Measurements from ENCODE around the gene CIAO3.
"Not testable (repeated sequence)": the region's sequence is repeated elsewhere in the genome, so short reads cannot be mapped to it uniquely, and the experiment has no call there.

The CIAO3 gene

DNA sequence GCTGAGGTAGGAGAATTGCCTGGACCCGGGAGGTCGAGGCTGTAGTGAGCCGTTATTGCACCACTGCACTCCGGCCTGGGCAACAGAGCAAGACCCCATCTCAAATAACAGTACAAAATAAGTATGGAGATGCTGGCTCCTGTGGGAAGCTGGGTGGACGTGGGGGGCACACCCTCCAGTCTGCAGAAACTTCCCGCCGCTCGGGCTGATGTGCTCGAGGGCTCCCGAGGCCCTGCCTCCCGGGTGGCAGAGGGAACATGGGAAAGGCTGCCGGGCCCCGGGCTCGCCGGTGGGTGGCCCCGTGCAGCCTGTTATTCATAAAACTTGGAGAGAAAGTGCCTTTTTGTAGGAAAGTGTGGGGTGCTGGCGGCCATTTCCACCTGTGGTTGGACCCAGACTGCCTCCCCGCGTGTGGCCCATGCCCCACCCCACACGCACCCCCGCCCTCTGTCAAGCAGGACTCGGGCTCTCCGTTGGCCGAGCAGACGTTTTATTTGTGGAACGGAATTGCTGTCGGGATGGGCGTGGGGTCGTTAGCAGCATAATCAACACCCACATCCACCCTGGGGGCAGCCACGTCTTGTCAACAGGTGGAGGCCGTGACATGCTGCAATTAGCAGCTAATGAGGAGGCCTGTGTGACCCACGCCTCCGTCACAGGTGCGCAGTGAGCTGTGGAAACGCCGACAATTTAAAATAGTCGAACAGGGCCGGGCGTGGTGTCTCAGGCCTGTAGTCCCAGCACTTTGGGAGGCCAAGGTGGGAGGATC is 7.4 kb upstream of the CIAO3 start:
- Histone ChIP-seq H3K4me1 (ENCODE audit: control insufficient read depth, insufficient read depth, low read length) (peaks cover 3% of the 10 kb centered on the region), H3K4me3 (ENCODE audit: low read length) (no peak overlapping the region), H3K27ac (ENCODE audit: low read length) (no peak overlapping the region), H3K9me3 (ENCODE audit: control insufficient read depth, insufficient read depth, low read length) (no peaks in the 10 kb centered on the region), H3K27me3 (ENCODE audit: control insufficient read depth, insufficient read depth, low read length) (no peaks in the 10 kb centered on the region), H3K36me3 (ENCODE audit: control insufficient read depth, insufficient read depth, low read length) (no peaks in the 10 kb centered on the region; the same call in 1 of the 2 replicates)
- no peak for DNase-seq (ENCODE audit: low read depth, low spot score)
- WGBS (ENCODE audit: insufficient coverage, insufficient read length): no CpG with 5 or more reads among the region's 39 CpGs

DNA sequence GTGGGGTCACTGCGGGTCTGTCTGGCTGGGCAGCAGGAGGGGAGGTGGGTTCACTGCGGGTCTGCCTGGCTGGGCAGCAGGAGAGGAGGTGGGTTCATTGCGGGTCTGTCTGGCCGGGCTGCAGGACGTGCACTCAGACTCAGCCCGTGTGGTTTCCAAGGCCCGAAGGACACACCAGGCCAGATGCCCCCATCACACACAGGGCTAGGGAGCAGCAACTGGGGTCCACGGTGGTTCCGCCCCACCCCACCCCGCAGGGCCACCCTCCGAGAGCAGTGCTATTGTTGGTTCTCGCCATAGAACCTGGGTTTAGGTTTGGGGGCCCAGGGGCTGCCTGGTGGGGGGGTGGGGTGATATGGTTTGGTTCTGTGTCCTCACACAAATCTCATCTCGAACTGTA is 5.8 kb upstream of the CIAO3 start:
- no peak for DNase-seq (ENCODE audit: low read depth, low spot score)
- no peaks in the 10 kb centered on the region for H3K9me3 ChIP-seq (ENCODE audit: control insufficient read depth, insufficient read depth, low read length)
- H3K27ac ChIP-seq (ENCODE audit: low read length): no peak overlapping the region
- no peaks in the 10 kb centered on the region; the same call in 1 of the 2 replicates for H3K36me3 ChIP-seq (ENCODE audit: control insufficient read depth, insufficient read depth, low read length)
- H3K4me1 ChIP-seq (ENCODE audit: control insufficient read depth, insufficient read depth, low read length): peaks cover 1% of the 10 kb centered on the region
- no peaks in the 10 kb centered on the region for H3K27me3 ChIP-seq (ENCODE audit: control insufficient read depth, insufficient read depth, low read length)
- no peak overlapping the region for H3K4me3 ChIP-seq (ENCODE audit: low read length)
- WGBS (ENCODE audit: insufficient coverage, insufficient read length): no CpG with 5 or more reads among the region's 13 CpGs

DNA sequence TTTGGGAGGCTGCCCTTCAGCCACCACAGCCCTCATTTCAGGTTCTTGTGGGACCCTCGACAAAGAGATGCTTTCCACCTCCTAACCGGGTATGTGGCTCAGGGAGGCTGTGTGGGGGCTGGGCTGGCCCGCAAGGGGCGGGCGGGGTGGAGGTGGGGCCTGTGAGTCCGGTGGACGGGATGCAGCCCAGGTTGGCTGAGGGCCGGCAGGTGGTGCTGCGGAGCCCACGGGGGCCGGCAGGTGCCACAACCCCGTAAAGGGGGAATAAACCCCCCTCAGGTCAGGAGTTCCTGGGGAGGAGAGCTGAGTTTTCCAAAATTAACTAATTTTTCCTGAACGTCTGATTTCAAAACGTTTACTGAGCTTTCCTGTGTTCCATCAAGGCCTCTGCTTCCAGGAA is 4.9 kb upstream of the CIAO3 start:
- Histone ChIP-seq H3K4me1 (ENCODE audit: control insufficient read depth, insufficient read depth, low read length) (no peaks in the 10 kb centered on the region), H3K9me3 (ENCODE audit: control insufficient read depth, insufficient read depth, low read length) (no peaks in the 10 kb centered on the region), H3K27ac (ENCODE audit: low read length) (no peak overlapping the region), H3K27me3 (ENCODE audit: control insufficient read depth, insufficient read depth, low read length) (no peaks in the 10 kb centered on the region), H3K36me3 (ENCODE audit: control insufficient read depth, insufficient read depth, low read length) (no peaks in the 10 kb centered on the region), H3K4me3 (ENCODE audit: low read length) (no peak overlapping the region)
- WGBS (ENCODE audit: insufficient coverage, insufficient read length): no CpG with 5 or more reads among the region's 14 CpGs
- DNase-seq (ENCODE audit: low read depth, low spot score): no peak

DNA sequence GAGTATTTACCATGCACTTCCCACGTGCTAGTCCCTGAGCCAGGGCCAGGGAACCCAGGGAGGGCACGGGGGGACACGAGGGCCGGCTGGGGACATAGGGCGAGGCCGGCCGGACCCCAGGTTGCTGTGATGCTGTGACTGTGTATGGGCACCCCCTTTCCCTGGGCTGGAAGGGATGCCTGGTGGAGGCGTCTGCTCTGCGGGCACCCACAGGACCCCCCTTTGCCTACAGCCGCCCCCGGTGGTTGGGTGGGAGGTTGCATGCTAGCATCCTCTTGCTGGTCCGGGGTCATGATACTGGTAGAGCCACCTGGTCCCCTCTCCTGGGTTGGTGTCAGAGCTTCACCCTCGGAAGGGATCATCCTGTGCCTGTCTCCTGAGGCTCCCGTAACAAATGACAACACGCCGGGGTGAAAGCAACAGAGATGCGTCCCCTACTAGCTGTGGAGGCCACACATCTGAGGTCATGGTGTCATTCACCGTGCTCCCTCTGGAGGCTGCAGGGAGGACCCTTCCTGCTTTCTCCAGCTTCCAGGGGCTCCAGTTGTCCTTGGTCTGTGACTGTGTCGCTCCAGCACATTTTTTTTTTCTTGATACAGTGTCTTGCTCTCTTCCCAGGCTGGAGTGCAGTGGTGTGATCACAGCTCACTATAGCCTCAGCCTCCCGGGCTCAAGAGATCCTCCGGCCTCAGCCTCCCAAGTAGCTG is 3.1 kb upstream of the CIAO3 start:
- no peak overlapping the region for H3K4me3 ChIP-seq (ENCODE audit: low read length)
- H3K27ac ChIP-seq (ENCODE audit: low read length): no peak overlapping the region
- WGBS (ENCODE audit: insufficient coverage, insufficient read length): no CpG with 5 or more reads among the region's 21 CpGs
- DNase-seq (ENCODE audit: low read depth, low spot score): no peak
- no peaks in the 10 kb centered on the region for H3K36me3 ChIP-seq (ENCODE audit: control insufficient read depth, insufficient read depth, low read length)
- H3K4me1 ChIP-seq (ENCODE audit: control insufficient read depth, insufficient read depth, low read length): no peaks in the 10 kb centered on the region
- no peaks in the 10 kb centered on the region for H3K27me3 ChIP-seq (ENCODE audit: control insufficient read depth, insufficient read depth, low read length)
- no peaks in the 10 kb centered on the region for H3K9me3 ChIP-seq (ENCODE audit: control insufficient read depth, insufficient read depth, low read length)

DNA sequence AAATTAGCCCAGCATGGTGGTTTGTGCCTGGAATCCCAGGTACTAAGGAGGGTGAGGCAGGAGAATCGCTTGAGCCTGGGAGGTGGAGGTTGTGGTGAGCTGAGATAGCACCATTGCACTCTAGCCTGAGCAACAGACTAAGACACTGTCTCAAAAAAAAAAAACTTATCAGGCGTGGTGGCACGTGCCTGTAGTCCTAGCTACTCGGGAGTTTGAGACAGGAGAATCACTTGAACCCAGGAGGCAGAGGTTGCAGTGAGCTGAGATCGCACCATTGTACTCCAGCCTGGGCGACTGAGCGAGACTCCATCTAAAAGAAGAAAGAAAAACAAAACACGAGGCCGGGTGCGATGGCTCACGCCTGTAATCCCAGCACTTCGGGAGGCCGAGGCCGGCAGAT is 2.1 kb upstream of the CIAO3 start:
- not testable (repeated sequence) for H3K9me3 ChIP-seq (ENCODE audit: control insufficient read depth, insufficient read depth, low read length); H3K4me1 ChIP-seq (ENCODE audit: control insufficient read depth, insufficient read depth, low read length); H3K27ac ChIP-seq (ENCODE audit: low read length); H3K27me3 ChIP-seq (ENCODE audit: control insufficient read depth, insufficient read depth, low read length); H3K36me3 ChIP-seq (ENCODE audit: control insufficient read depth, insufficient read depth, low read length); H3K4me3 ChIP-seq (ENCODE audit: low read length); DNase-seq (ENCODE audit: low read depth, low spot score)
- WGBS (ENCODE audit: insufficient coverage, insufficient read length): no CpG with 5 or more reads among the region's 14 CpGs

DNA sequence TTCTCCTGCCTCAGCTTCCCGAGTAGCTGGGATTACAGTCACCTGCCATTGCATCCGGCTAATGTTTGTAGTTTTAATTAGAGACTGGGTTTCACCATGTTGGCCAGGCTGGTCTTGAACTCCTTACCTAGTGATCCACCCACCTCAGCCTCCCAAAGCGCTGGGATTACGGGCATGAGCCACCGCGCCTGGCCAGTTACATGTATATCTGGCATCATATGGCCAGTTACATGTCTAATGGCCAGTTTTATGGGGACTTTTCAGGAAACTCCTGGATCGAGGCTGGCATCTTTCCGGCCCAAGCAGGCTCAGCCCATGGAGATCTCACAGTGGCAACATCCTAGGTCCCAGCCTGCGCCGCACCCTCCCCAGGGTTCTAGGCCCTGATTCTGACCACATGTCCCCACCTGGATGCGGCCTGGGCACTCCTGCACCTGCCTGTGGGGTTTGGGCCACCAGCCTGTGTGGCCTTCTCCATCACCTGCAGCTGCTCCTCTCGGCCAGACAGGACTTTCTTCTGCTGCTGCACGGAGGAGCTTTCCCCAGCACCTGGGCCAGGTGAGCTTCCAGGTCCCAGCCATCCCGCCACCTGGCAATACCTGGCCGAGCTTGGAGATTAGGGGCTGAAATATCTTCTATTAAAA is 1.3 kb upstream of the CIAO3 start:
- no peaks in the 10 kb centered on the region for H3K27me3 ChIP-seq (ENCODE audit: control insufficient read depth, insufficient read depth, low read length)
- no peaks in the 10 kb centered on the region for H3K36me3 ChIP-seq (ENCODE audit: control insufficient read depth, insufficient read depth, low read length)
- DNase-seq (ENCODE audit: low read depth, low spot score): no peak
- H3K27ac ChIP-seq (ENCODE audit: low read length): no peak overlapping the region
- no peaks in the 10 kb centered on the region for H3K9me3 ChIP-seq (ENCODE audit: control insufficient read depth, insufficient read depth, low read length)
- H3K4me3 ChIP-seq (ENCODE audit: low read length): no peak overlapping the region
- H3K4me1 ChIP-seq (ENCODE audit: control insufficient read depth, insufficient read depth, low read length): no peaks in the 10 kb centered on the region
- no CpG with 5 or more reads among the region's 15 CpGs for WGBS (ENCODE audit: insufficient coverage, insufficient read length)

DNA sequence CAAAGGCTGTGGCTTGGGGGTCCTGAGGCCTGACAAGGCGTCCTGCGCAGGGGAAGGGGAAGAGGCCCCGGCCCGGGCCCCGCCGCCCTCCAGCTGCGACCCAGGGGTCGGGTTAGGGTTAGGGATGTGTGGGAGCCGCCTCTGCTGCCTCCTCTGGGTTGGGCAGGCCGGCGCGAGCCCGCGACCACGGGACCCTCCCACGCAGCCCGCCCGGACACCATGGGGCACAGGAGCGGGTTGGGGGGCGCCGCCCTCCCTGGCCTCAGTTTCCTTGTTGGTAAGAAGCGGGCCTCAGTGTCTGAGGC is 386 bp downstream of the CIAO3 start:
- H3K4me1 ChIP-seq (ENCODE audit: control insufficient read depth, insufficient read depth, low read length): no peaks in the 10 kb centered on the region
- H3K27me3 ChIP-seq (ENCODE audit: control insufficient read depth, insufficient read depth, low read length): no peaks in the 10 kb centered on the region
- no CpG with 5 or more reads among the region's 22 CpGs for WGBS (ENCODE audit: insufficient coverage, insufficient read length)
- 0 out of 2 replicates have a peak, but pooled peaks cover 4% of the 10 kb centered on the region for H3K36me3 ChIP-seq (ENCODE audit: control insufficient read depth, insufficient read depth, low read length)
- DNase-seq (ENCODE audit: low read depth, low spot score): no peak
- H3K27ac ChIP-seq (ENCODE audit: low read length): no peak overlapping the region
- H3K9me3 ChIP-seq (ENCODE audit: control insufficient read depth, insufficient read depth, low read length): no peaks in the 10 kb centered on the region
- H3K4me3 ChIP-seq (ENCODE audit: low read length): peak overlapping the region; percentile 75

DNA sequence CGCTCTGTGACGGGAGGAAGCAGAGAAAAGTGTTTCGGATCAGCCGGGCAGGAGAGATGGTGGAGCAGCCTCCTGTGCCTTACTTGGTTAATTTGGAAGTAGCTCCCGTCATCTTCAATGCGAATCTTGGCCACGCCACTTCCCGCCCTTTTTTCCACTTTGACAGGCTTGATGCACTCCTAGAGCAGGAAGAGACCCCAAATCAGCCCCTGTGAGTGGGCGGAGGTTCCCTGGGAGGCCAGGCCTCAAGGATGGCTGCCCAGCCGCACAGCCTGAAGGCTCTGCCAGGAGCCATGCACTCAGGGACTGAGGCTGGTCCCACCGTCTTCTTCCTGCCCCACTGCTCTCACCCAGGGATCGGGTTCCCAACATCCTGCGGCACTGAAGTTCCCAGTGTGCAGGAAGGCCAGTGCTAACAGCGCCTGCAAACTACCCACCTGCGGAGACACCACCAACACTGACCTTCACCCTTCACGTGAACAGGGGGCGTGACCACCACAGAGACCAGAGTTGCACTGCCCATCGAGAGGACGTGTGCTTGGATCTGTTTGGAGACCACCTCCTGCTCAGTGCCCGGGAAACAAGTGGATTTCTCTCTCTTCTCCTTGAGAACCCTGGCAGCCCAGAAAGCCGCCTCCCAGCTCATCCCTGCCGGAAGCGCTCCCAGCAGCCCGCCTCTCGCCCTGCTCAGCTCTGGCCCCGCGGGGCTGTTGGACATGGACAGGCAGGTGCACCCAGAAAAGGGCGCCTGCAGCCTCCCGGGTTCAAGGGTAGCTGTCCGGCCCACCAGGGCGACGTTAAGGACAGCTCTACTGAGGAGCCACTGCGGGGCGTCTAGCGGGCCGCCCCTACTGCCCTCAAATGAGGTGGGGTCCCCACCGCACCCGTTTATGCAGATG is 988 bp downstream of the CIAO3 start:
- DNase-seq (ENCODE audit: low read depth, low spot score): no peak
- no CpG with 5 or more reads among the region's 38 CpGs for WGBS (ENCODE audit: insufficient coverage, insufficient read length)

DNA sequence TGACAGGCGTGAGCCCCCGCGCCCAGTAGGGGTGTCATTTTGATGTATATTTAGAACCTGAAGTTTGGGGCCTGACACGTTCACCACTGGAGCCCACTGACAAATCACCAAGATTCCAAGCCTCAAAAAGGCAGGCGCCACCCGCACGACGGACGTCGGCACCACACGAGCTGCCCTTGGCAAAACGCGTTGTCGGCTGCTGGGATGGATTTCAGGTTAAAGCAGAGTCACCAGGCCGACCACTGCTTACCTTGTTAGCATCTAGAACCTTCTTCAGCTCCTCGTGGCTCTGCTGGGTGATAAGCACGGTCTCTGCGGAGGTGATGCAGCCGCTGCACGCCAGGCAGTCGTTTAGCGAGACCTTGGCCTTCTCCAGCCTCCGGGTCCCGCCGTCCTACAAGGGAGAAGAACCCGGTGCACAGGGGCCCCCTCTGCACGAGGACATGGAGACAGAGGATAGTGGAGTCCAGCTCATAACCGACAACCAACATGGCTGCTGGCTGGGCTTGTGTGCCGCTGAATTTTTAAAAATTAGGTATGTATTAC is 3.8 kb downstream of the CIAO3 start:
- no peaks in the 10 kb centered on the region for H3K27me3 ChIP-seq (ENCODE audit: control insufficient read depth, insufficient read depth, low read length)
- peaks cover 14% of the 10 kb centered on the region; the same call in 1 of the 2 replicates for H3K36me3 ChIP-seq (ENCODE audit: control insufficient read depth, insufficient read depth, low read length)
- no peaks in the 10 kb centered on the region for H3K4me1 ChIP-seq (ENCODE audit: control insufficient read depth, insufficient read depth, low read length)
- H3K27ac ChIP-seq (ENCODE audit: low read length): no peak overlapping the region
- WGBS (ENCODE audit: insufficient coverage, insufficient read length): no CpG with 5 or more reads among the region's 29 CpGs
- H3K4me3 ChIP-seq (ENCODE audit: low read length): no peak overlapping the region
- H3K9me3 ChIP-seq (ENCODE audit: control insufficient read depth, insufficient read depth, low read length): no peaks in the 10 kb centered on the region
- no peak for DNase-seq (ENCODE audit: low read depth, low spot score)

More for the DNA sequence above, 988 bp downstream of the CIAO3 start:
- H3K27me3 ChIP-seq (ENCODE audit: control insufficient read depth, insufficient read depth, low read length): no peaks in the 10 kb centered on the region
- no peak overlapping the region for H3K27ac ChIP-seq (ENCODE audit: low read length)
- no peaks in the 10 kb centered on the region for H3K9me3 ChIP-seq (ENCODE audit: control insufficient read depth, insufficient read depth, low read length)
- H3K4me1 ChIP-seq (ENCODE audit: control insufficient read depth, insufficient read depth, low read length): no peaks in the 10 kb centered on the region
- H3K4me3 ChIP-seq (ENCODE audit: low read length): peak overlapping the region; percentile 75; the same call in 1 of the 2 replicates
- peaks cover 7% of the 10 kb centered on the region; the same call in 1 of the 2 replicates for H3K36me3 ChIP-seq (ENCODE audit: control insufficient read depth, insufficient read depth, low read length)
